Measurements from ENCODE around the gene SLC11A2. TPM values are rescaled to one million over a fixed set of nuclear protein-coding genes. Genes with fewer than 3 reads are reported as not detected.

SLC11A2 gene
- total and polyA plus RNA-seq, 9 of the 15 experiments (the other 6 are each of a cell fraction or from before 2014, with no cell fraction given), result 21.1 to 54.0 (median 32.9) TPM

DNA sequence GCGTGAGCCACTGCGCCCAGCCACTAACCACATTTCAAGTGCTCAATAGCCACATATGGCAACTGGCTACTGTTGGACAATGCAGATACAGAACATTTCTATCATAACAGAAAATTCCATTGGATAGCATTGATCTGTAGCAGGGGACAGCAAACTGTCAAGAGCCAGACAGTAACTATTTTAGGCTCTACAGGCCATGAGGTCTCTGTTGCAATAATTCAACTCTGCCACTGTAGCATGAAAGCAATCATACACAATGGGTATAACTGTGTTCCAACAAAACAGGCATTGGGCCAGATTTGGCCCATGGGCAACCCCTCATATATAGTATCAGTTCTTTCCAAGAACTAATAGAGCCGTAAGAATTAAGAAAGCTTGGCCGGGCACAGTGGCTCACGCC, 49.2 kb upstream of the SLC11A2 start:
- H3K27me3 ChIP-seq (ENCODE audit: control insufficient read depth in 2 of 2, insufficient read depth in 2 of 2, low read length in 2 of 2), result no peaks in the 10 kb centered on the region
- no peak for ATAC-seq
- no peak overlapping the region for H2AFZ ChIP-seq (ENCODE audit: low read depth, low read length)
- no peak overlapping the region for H3K9ac ChIP-seq (ENCODE audit: insufficient read depth in 1 of 2, low read depth in 2 of 2, low read length in 2 of 2)
- intact Hi-C loops (cut with micrococcal nuclease) (no loop called here), in situ Hi-C loops (cut with MboI) (no loop called here)
- peaks cover 3 to 5% of the 10 kb centered on the region in 2 experiments; a peak in 2 of 5 replicates for H3K4me1 ChIP-seq (replicated peaks in 1 of 2; ENCODE audit: control insufficient read depth in 2 of 2, insufficient read depth in 2 of 2, low read length in 2 of 2)
- H3K27ac ChIP-seq (ENCODE audit: extremely low read depth, low read depth, low read length), result no peak overlapping the region
- ChIA-PET CTCF (ENCODE audit: low intra/inter-chr PET ratio) (no interaction called here), POLR2A (interaction anchor here (0.7 to 1.5 kb wide), 5 partner anchors 11 to 310 kb away, joined by 3 to 12 read pairs (median 3); no protein-coding TSS in a partner anchor)
- H3K9me1 ChIP-seq (ENCODE audit: control insufficient read depth, insufficient read depth, low read length), result no peaks in the 10 kb centered on the region
- H3K36me3 ChIP-seq (ENCODE audit: control insufficient read depth, insufficient read depth, low read length), result peaks cover 18% of the 10 kb centered on the region; the same call in 1 of the 3 replicates
- H3K4me3 ChIP-seq, result no peak overlapping the region
- no peak for DNase-seq (ENCODE audit: extremely low read depth in 1 of 4, low spot score in 3 of 4)
- 0 out of 3 replicates have a peak, but pooled peaks cover 4% of the 10 kb centered on the region for H3K79me2 ChIP-seq (ENCODE audit: control insufficient read depth, insufficient read depth, low read length)
- WGBS (ENCODE audit: insufficient coverage, low coverage, missing lambda C conversion rate), result 89% methylated on average over 5 of the region's 5 CpGs
- no peaks in the 10 kb centered on the region for H3K9me3 ChIP-seq (replicated peaks; ENCODE audit: control insufficient read depth, insufficient read depth, low read depth, low read length)
- FAIRE-seq, result no peak
- H3K4me2 ChIP-seq (ENCODE audit: insufficient read depth, low read length), result no peak overlapping the region
- no TSS peak for BruUV-seq (replicated peaks)
- TF ChIP-seq, protein P1, sequence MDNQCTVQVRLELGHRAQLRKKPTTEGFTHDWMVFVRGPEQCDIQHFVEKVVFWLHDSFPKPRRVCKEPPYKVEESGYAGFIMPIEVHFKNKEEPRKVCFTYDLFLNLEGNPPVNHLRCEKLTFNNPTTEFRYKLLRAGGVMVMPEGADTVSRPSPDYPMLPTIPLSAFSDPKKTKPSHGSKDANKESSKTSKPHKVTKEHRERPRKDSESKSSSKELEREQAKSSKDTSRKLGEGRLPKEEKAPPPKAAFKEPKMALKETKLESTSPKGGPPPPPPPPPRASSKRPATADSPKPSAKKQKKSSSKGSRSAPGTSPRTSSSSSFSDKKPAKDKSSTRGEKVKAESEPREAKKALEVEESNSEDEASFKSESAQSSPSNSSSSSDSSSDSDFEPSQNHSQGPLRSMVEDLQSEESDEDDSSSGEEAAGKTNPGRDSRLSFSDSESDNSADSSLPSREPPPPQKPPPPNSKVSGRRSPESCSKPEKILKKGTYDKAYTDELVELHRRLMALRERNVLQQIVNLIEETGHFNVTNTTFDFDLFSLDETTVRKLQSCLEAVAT (IDR thresholded peaks at IDR 0.05), result no peak
- TF ChIP-seq ZNF274 (IDR thresholded peaks at IDR 0.05; ENCODE audit: borderline replicate concordance, low read depth, low read length) (no peak), E2F3 (CRISPR knock-in tag; IDR thresholded peaks at IDR 0.05) (no peak)
- TF ChIP-seq, protein P2, sequence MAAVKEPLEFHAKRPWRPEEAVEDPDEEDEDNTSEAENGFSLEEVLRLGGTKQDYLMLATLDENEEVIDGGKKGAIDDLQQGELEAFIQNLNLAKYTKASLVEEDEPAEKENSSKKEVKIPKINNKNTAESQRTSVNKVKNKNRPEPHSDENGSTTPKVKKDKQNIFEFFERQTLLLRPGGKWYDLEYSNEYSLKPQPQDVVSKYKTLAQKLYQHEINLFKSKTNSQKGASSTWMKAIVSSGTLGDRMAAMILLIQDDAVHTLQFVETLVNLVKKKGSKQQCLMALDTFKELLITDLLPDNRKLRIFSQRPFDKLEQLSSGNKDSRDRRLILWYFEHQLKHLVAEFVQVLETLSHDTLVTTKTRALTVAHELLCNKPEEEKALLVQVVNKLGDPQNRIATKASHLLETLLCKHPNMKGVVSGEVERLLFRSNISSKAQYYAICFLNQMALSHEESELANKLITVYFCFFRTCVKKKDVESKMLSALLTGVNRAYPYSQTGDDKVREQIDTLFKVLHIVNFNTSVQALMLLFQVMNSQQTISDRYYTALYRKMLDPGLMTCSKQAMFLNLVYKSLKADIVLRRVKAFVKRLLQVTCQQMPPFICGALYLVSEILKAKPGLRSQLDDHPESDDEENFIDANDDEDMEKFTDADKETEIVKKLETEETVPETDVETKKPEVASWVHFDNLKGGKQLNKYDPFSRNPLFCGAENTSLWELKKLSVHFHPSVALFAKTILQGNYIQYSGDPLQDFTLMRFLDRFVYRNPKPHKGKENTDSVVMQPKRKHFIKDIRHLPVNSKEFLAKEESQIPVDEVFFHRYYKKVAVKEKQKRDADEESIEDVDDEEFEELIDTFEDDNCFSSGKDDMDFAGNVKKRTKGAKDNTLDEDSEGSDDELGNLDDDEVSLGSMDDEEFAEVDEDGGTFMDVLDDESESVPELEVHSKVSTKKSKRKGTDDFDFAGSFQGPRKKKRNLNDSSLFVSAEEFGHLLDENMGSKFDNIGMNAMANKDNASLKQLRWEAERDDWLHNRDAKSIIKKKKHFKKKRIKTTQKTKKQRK (IDR thresholded peaks at IDR 0.05; ENCODE audit: borderline replicate concordance, low read depth, low read length), result no peak
- H4K20me1 ChIP-seq (replicated peaks; ENCODE audit: control insufficient read depth, insufficient read depth, low read length), result 0 out of 2 replicates have a peak, but pooled peaks cover 8% of the 10 kb centered on the region
